Measurements from ENCODE around the gene SELENOT. TPM values are rescaled to one million over a fixed set of nuclear protein-coding genes. Genes with fewer than 3 reads are reported as not detected.

The SELENOT gene
- total RNA-seq, 1 donor, result 186 TPM

- no peak overlapping the region for H3K4me3 ChIP-seq (ENCODE audit: low read depth, low read length)
- TF ChIP-seq, protein P1, sequence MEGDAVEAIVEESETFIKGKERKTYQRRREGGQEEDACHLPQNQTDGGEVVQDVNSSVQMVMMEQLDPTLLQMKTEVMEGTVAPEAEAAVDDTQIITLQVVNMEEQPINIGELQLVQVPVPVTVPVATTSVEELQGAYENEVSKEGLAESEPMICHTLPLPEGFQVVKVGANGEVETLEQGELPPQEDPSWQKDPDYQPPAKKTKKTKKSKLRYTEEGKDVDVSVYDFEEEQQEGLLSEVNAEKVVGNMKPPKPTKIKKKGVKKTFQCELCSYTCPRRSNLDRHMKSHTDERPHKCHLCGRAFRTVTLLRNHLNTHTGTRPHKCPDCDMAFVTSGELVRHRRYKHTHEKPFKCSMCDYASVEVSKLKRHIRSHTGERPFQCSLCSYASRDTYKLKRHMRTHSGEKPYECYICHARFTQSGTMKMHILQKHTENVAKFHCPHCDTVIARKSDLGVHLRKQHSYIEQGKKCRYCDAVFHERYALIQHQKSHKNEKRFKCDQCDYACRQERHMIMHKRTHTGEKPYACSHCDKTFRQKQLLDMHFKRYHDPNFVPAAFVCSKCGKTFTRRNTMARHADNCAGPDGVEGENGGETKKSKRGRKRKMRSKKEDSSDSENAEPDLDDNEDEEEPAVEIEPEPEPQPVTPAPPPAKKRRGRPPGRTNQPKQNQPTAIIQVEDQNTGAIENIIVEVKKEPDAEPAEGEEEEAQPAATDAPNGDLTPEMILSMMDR (IDR thresholded peaks at IDR 0.05; ENCODE audit: insufficient read depth, low read depth, low read length), result no peak
- DNase-seq (ENCODE audit: low read depth), result peak; percentile 44
Measured at GRCh38 chr3:150607267-150608065, 4.3 kb downstream of the SELENOT start.

- TF ChIP-seq, protein P1 (IDR thresholded peaks at IDR 0.05; ENCODE audit: insufficient read depth, low read depth, low read length), result no peak
Measured at GRCh38 chr3:150609988-150610387, 6.9 kb downstream of the SELENOT start.

DNA sequence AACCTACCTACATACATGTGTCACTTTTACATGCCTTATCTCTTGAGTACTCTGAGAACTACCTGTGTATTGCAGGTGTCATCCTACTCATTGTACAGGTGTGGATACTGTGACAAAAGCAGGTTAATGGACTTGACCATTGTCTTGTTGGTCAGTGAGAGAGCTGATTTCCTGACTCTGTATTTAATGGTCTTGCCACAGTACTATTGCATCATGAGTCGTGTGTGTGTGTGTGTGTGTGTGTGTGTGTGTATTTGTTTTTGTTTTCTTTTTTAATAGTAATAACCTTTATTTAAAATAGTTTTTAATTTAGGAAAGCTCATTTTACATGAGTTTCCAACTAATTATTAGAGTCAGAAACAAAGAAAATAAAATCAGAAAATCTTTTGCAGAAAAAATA lies 7.7 kb downstream of the SELENOT start:
- TF ChIP-seq, protein P1 (IDR thresholded peaks at IDR 0.05; ENCODE audit: insufficient read depth, low read depth, low read length), result no peak
- H3K4me3 ChIP-seq (ENCODE audit: low read depth, low read length), result no peak overlapping the region
- DNase-seq (ENCODE audit: low read depth), result peak; percentile 48

More at GRCh38 chr3:150609988-150610387, 6.9 kb downstream of the SELENOT start:
- DNase-seq (ENCODE audit: low read depth), result no peak
- no peak overlapping the region for H3K4me3 ChIP-seq (ENCODE audit: low read depth, low read length)

DNA sequence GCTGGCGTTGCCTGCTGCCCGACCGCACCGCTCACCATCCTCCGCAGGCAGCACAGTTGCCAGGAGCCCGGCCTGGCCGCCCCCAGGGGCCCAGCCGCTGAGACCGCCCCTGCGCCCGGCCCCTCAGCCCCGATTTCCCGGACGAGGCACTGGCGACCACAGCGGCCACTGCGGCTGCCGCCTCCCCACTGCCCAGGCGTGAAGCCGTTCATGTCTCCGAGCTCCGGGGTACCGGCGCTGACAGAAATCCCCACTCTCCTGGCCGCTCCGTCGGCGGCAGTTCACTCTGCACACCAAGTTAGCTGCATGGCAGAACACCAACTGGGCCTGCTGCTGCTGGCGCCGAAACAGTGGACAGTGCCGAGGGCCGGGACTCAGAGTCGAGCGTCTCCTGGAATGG lies 8.5 kb downstream of the SELENOT start:
- TF ChIP-seq, protein P1 (IDR thresholded peaks at IDR 0.05; ENCODE audit: insufficient read depth, low read depth, low read length), result no peak
- H3K4me3 ChIP-seq (ENCODE audit: low read depth, low read length), result no peak overlapping the region
- no peak for DNase-seq (ENCODE audit: low read depth)

- TF ChIP-seq, protein P1 (IDR thresholded peaks at IDR 0.05; ENCODE audit: insufficient read depth, low read depth, low read length), result no peak
- H3K4me3 ChIP-seq (ENCODE audit: low read depth, low read length), result no peak overlapping the region
- DNase-seq (ENCODE audit: low read depth), result no peak
Measured at GRCh38 chr3:150612494-150612893, 9.4 kb downstream of the SELENOT start.

GRCh38 chr3:150613034-150613433 lies 9.9 kb downstream of the SELENOT start:
- no peak for DNase-seq (ENCODE audit: low read depth)
- TF ChIP-seq, protein P1 (IDR thresholded peaks at IDR 0.05; ENCODE audit: insufficient read depth, low read depth, low read length), result no peak
- H3K4me3 ChIP-seq (ENCODE audit: low read depth, low read length), result no peak overlapping the region
